ENCODE results near the gene ARVCF.
"Not testable (repeated sequence)": the region's sequence is repeated elsewhere in the genome, so short reads cannot be mapped to it uniquely, and the experiment has no call there.

Gene ARVCF

DNA sequence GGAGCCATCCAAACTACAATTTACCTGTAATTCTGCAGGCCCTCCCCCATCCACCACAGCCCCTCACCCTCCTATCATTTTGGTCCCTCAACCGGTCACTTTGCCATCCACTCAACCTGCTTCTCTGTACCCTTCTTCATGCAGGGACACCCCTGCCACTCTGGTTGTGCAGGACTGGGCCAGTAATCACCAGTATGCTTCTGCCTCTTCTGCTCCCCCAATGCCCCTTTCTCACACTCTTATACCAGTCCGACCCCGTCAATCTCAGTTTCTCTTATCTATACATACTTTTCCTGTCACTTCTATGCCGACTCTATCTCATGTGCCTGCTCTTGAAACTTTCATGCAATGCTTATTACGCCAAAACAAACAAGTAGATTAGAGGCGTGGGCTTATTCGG is 80.1 kb downstream of the ARVCF start:
- DNase-seq (ENCODE audit: low spot score) = no peak

DNA sequence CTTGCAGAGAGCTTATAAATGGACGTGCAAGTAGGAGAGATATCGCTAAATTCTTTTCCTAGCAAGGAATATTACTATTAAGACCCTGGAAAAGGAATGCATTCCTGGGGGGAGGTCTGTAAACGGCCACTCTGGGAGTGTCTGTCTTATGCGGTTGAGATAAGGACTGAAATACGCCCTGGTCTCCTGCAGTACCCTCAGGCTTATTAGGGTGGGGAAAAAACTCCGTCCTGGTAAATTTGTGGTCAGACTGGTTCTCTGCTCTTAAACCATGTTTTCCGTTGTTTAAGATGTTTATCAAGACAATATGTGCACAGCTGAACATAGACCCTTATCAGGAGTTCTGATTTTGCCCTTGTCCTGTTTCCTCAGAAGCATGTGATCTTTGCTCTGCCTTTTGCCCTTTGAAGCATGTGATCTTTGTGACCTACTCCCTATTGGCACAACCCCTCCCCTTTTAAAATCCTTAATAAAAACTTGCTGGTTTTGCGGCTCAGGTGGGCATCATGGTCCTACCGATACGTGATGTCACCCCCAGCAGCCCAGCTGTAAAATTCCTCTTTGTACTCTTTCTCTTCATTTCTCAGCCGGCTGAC is 81.4 kb downstream of the ARVCF start:
- DNase-seq (ENCODE audit: low spot score) = not testable (repeated sequence)

DNA sequence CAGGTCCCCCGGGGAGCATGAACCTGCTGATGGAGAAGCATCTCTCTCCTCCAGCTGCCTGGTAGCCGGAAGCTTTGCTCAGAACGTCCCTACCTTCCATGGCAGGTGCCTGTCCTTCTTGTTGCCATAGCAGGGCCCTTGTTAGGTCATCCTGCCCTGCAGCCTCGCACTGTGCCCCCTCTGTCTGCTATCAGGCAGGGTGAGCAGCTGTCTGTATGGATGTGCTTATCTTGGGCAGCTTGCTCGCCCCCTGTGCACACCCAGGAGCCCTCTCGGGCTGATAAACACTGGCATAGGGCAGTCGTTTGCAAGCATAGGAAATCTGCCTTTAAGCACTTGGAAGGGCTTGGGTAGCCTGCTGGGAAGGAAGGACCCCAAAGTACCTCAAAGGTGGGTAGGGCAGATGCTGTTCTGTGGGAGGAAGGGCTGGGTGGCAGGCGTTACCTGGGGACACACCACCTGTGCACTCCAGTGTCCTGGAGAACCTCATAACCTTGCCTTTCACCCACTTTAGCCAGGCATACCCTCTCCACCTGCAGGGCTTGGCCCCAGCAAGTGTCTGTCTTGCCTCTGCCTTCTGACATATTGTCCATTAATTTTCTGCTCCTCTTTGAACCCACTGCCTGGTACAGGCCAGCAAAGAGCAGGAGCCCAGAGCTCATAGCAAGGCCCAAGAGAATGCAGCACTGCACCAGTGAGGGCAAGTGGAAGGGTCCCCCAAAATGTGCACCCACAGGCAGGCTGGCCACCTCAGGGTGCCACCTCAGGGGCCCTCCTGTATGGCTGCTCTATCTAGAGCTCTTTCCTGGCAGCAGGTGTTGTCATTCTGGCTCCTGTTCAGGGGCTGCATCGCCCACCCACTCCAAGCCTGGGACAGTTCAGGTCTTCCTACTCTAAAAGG is 83.0 kb downstream of the ARVCF start:
- DNase-seq (ENCODE audit: low spot score) = no peak

DNA sequence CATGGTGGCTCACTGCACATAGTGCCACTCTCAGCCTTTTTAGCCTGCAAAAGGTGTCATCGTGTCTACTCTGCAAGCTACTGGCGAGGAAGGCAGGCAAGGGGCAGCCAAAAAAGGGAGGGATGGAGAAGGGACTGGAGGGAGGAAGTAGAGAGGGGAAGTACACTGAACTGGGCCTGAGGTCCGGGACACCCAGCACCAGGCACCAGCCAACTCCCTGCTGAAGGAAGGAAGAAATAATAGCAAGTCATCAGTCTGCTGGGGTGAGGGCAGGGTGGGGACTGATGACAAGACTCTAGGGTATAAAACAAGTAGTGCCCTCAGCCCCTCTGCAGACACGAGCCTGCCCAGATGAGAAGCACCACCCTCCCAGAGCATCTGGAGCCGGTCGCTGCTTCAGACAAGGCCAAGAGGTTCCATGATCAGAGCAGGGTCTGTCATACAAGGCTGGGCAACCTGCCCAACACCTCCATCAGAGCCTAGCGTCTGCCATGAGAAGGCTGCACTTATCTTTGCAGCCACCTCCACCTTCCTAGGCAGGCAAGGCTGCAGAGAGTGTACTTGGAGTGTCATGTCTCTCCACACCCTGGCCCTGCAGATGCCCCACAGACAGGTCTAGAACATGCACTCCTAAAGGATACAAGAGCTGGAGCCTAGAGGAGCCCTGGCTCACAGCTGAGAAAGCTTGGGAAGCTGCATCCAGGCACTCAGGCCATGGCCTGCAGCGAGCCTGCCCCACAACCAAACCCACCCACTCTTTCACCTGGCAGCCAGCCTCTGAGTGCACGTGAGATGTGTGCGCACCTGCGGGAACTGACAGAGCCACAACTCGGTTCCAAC is 84.0 kb downstream of the ARVCF start:
- DNase-seq (ENCODE audit: low spot score) = no peak

DNA sequence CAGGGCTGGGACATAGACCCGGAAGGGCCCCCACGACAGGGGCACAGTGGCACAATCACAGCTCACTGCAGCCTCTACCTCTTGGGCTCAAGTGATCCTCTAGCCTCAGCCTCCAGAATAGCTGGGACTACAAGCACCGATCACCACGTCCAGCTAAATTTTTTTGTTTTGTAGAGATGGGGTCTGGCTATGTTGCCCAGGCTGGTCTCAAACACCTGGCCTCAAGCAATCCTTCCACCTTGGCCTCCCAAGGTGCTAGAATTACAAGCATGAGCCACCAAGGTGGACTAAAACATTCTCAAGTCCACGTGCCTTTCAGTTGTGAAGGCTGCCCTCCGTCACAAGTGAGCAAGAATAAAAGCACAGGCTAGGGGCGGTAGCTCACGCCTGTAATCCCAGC is 85.1 kb downstream of the ARVCF start:
- no peak for DNase-seq (ENCODE audit: low spot score)

DNA sequence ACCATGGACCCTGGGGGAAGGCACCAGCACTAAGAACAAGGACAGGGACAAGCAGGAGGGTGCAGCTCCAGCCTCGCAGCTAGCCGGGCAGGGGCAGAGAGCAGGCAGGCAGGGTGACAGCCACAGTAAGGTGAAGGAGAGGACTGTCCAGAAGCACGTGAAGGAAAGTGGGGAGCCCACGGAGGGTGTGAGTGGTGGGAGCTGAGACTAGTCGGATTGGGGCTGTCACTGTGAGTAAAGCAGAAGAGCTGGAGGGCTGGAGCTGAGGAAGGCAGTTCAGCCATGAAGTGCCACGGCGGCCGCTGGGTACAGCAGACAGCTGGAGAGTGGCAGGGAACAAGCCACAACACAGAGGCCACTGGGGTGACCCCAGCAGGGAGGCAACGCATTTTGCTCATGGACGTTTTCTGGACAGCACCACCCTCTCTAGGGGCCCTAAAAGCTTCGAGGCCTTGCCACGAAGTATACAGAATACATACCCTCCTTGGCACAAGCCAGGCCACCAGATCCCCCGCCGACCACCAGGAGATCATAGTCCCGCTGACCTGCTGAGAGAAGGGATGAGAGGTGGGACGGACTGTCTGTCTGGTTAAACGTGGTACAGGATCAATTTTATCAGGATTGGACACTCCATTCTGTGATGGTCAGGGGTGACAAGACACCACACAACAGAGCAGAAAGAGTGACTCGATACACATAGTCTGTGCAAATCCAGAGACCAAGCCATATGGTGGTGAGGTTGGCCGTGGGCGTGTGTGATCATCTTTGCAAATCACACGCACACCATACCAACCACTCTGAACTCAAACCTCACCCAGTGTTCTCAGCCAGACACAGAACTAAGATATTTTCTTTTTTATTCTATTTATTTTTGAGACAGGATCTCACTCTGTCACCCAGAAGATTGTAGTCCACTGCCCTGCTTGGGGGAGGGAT is 85.8 kb downstream of the ARVCF start:
- no peak for DNase-seq (ENCODE audit: low spot score)

DNA sequence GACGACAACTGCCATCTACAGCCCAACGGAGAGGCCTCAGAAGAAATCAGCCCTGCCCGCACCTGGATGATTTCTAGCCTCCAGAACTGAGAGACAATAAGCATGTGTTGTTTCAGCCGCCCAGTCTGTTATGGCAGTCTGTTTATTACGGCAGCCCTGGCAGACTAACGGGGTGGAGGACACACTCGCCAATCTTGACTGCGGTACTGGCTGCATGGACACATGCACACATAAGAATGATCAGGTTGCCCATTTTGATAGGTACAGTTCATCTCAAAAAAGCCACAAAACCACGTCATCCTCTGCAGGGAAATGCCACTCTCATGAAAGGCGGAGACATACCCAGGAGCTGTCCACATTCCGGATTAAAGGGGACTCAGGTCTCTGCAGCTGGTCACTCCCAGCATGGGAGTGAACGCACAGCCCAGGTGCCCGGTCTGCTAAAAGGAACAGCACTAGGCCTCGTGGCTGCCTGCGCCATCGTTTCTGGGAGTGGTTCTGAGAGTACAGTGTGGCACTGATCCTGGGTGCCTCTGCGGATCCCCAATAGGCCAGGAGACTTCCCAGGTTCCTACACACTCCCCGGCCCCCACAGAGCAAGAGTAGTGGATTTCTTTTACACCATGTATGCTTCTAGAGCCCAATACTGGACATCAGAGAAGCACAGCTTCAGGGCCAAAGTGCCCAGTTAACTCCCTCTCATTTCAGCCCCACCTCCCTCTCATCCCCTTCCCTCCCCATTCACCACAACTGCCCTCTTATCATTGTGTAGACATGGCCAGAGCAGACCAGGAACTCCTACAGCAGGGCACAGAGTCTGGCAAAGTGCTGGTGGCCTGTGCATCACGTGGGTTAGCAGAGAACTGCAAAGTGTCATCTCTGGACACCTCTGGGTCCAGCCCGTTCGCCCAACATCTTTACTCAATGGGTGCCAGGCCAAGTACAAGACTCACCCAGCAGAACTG is 86.8 kb downstream of the ARVCF start:
- no peak for DNase-seq (ENCODE audit: low spot score)

DNA sequence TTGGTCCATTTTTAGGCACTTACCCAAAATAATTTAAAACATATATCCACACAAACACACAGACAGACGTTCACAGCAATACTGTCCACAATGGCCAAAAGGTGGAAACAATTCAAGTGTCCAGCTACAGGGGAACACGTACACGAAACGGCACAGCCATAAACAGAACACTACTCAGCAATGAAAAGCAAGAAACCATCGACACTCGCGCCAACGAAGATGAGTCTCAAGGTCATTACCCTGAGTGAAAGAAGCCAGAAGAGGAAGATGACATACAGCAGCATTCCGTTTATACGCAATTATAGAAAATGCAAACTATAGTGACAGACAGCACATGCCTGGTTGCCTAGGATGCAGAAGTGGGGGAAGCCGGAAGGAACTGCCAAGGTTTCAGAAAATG is 88.4 kb downstream of the ARVCF start:
- no peak for DNase-seq (ENCODE audit: low spot score)

DNA sequence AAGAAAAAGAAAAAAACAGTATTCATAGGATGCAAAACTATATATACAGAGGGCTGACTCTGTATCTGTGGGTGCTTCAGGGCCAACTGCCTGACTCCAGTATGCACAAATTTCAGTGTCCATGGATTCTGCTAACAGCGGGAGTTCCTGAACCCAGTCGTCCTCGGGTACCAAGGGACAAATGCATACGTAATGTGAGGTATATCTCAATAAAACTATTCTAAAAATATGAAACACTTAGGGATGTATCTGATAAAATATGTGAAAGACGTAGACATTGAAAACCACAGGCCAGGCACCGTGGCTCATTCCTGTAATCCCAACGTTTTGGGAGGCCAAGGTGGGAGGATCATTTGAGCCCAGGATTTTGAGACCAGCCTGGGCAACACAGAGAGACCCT is 88.9 kb downstream of the ARVCF start:
- no peak for DNase-seq (ENCODE audit: low spot score)

DNA sequence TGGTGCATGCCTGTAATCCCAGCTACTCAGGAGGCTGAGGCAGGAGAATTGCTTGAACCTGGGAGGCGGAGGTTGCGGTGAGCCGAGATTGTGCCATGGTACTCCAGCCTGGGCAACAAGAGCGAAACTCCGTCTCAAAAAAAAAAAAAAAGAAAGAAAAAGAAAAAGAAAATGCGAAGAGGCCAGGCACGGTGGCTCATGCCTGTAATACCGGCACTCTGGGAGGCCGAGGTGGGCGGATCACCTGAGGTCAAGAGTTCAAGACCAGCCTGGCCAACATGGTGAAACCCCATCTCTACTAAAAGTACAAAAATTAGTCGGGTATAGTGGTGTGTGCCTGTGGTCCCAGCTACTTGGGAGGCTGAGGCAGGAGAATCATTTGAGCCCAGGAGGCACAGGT is 90.6 kb downstream of the ARVCF start:
- DNase-seq (ENCODE audit: low spot score) = not testable (repeated sequence)

DNA sequence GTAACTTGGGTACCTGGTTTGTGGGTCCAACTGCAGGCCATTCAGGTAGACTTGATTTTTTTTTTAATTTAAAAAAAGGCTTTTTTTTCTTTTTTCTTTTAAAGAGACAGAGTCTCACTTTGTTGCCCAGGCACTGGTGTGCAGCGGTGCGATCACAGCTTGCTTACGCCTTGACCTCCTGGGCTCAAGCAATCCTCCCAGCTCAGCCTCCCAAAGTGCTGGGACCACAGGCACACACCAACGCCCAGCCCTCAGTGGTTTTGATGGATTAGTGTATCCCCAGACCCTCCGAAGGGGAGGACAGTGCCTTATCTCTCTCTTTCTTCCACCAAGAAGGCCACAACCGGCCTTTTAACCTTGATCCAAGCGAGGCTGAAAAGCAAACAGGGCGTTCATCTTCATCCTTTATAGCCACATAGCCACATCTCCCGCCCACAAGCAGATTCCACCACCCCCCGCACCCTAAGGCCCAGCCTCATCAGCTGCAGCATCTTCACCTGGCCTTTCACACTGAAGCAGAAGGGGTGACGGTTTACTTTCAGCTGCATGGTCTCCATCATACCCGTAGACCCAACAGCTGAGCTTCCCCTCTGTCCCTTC is 92.6 kb downstream of the ARVCF start:
- DNase-seq (ENCODE audit: low spot score) = no peak

DNA sequence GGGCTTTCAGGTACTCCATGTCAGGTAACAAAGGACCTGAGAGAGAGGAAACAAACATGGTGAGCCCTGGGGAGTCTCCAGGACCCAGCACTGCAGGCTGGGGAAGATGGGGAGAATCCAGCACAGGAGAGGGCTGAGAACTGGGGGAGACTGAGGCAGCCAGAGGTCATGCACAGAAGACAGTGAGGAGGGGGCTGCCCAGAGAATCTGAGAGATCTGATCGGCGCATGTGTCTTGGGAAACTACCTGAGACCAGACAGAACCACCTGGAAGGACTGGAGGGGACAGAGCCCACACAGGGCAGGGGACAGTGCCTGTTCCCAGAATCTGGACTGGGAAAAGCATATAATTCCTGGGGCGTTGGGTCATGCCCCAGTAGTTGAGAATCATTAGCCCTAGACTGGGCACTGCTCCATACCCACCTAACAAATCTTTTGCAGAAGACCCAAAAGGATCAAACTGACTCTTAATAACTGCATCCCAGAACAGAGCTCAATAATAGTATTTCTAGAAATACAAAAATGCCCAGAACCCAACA is 95.0 kb downstream of the ARVCF start:
- no peak for DNase-seq (ENCODE audit: low spot score)
